PC-3 (cell line): ENCODE results near the gene STX1A.

Experiments used
- EZH2 ChIP-seq: fragments of 300-600 bp; sonication (generic); IDR thresholded peaks from one replicate; pipeline ENCODE4 v1.6.1; 2017; ENCODE audit warnings: antibody characterized with exemption, mild to moderate bottlenecking, low read length; ENCODE audit not compliant: unreplicated experiment
- EZH2phosphoT487 ChIP-seq: fragments of 300-600 bp; sonication (generic); IDR thresholded peaks from 2 replicates; pipeline ENCODE4 v1.6.1; 2018; ENCODE audit warnings: mild to moderate bottlenecking, antibody characterized with exemption, low read length, borderline replicate concordance
- TF ChIP-seq, protein P1 (sequence below): fragments of 300-600 bp; sonication (generic); conservative IDR thresholded peaks from 2 replicates; pipeline ENCODE4 v1.5.1; 2017; ENCODE audit warnings: antibody characterized with exemption, low read depth, mild to moderate bottlenecking, low read length

GRCh38 chr7:73762659-73762999, 43.2 kb upstream of the STX1A start:
- TF ChIP-seq, protein P1, sequence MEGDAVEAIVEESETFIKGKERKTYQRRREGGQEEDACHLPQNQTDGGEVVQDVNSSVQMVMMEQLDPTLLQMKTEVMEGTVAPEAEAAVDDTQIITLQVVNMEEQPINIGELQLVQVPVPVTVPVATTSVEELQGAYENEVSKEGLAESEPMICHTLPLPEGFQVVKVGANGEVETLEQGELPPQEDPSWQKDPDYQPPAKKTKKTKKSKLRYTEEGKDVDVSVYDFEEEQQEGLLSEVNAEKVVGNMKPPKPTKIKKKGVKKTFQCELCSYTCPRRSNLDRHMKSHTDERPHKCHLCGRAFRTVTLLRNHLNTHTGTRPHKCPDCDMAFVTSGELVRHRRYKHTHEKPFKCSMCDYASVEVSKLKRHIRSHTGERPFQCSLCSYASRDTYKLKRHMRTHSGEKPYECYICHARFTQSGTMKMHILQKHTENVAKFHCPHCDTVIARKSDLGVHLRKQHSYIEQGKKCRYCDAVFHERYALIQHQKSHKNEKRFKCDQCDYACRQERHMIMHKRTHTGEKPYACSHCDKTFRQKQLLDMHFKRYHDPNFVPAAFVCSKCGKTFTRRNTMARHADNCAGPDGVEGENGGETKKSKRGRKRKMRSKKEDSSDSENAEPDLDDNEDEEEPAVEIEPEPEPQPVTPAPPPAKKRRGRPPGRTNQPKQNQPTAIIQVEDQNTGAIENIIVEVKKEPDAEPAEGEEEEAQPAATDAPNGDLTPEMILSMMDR, result no peak
- TF ChIP-seq EZH2 (no peak), EZH2phosphoT487 (no peak)
